ENCODE measurements around the gene TPPP3. TPM values are rescaled to one million over a fixed set of nuclear protein-coding genes. Genes with fewer than 3 reads are reported as not detected.

TPPP3 gene
- polyA plus RNA-seq, 1 of the 3 experiments (the other 2 are of a cell fraction) = 33.5 TPM

DNA sequence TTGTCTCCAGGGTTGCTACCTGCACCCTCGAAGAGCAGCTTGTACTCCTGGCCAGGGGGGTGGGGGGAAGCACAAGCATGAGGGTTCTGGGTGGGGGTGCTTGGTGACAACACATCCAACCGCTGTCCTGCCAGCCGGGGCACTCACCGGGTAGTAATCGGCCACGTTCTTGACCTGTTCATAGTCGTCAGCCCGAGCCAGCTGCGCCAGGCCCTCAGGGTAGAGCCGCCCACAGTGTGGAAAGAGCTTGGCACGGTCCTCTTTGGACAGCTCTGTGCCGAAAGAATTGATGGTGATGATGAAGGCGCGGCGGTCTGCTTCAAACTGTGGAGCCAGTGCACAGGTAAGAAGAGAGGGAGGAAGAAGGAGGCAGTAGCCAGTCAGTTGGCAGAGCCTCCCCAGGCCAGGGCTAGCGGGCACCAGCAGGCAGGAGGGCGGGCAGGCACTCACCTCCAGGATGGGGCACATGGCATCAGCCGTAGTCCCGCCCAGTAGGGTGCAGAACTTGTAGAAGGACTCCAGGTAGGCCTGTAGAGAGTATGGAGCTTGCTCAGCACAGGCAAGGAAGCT, 45.6 kb upstream of the TPPP3 start:
- Histone ChIP-seq H3K4me3 (ENCODE audit: low read depth in 2 of 2, low read length in 1 of 2) (no peak overlapping the region), H3K36me3 (replicated peaks in 1 of 2; ENCODE audit: control insufficient read depth in 1 of 2, insufficient read depth in 2 of 2, low read length in 1 of 2) (peaks cover 7 to 38% of the 10 kb centered on the region in 2 experiments), H3K9me3 (no peaks in the 10 kb centered on the region), H4K20me1 (ENCODE audit: insufficient read depth) (no peaks in the 10 kb centered on the region), H3K9me2 (no peaks in the 10 kb centered on the region), H3K4me1 (ENCODE audit: control insufficient read depth in 1 of 2, insufficient read depth in 2 of 2, low read depth in 1 of 2, low read length in 1 of 2) (peaks cover 0 to 24% of the 10 kb centered on the region in 2 experiments; a peak in 1 of 4 replicates), H2AFZ (ENCODE audit: low read depth) (no peak overlapping the region), H3K9ac (no peak overlapping the region), H3K27ac (ENCODE audit: low read depth in 2 of 2, low read length in 1 of 2) (no peak overlapping the region), H3K27me3 (ENCODE audit: insufficient read depth) (no peaks in the 10 kb centered on the region), H3F3A (replicated peaks; ENCODE audit: insufficient read depth) (no peaks in the 10 kb centered on the region), H3K79me2 (ENCODE audit: insufficient read depth) (no peaks in the 10 kb centered on the region), H3K4me2 (no peak overlapping the region)
- ChIA-PET POLR2A (no interaction called here), CTCF (interaction anchor here (1.1 to 6.7 kb wide), 3 partner anchors 21 to 26 kb away, joined by 4 to 35 read pairs (median 5); no protein-coding TSS in a partner anchor)
- WGBS (ENCODE audit: low lambda C conversion rate) = 91% methylated on average over 16 of the region's 19 CpGs
- TF ChIP-seq, protein P1, sequence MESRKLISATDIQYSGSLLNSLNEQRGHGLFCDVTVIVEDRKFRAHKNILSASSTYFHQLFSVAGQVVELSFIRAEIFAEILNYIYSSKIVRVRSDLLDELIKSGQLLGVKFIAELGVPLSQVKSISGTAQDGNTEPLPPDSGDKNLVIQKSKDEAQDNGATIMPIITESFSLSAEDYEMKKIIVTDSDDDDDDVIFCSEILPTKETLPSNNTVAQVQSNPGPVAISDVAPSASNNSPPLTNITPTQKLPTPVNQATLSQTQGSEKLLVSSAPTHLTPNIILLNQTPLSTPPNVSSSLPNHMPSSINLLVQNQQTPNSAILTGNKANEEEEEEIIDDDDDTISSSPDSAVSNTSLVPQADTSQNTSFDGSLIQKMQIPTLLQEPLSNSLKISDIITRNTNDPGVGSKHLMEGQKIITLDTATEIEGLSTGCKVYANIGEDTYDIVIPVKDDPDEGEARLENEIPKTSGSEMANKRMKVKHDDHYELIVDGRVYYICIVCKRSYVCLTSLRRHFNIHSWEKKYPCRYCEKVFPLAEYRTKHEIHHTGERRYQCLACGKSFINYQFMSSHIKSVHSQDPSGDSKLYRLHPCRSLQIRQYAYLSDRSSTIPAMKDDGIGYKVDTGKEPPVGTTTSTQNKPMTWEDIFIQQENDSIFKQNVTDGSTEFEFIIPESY (IDR thresholded peaks at IDR 0.05; ENCODE audit: borderline replicate concordance, low read depth) = no peak
- TF ChIP-seq TAF1 (IDR thresholded peaks at IDR 0.05; ENCODE audit: borderline replicate concordance, low read depth, low read length) (no peak), TCF12 (IDR thresholded peaks at IDR 0.05) (no peak), SMC3 (IDR thresholded peaks at IDR 0.05; ENCODE audit: low read depth, low read length) (no peak), JUND (IDR thresholded peaks at IDR 0.05) (no peak), MEF2A (IDR thresholded peaks at IDR 0.05; ENCODE audit: borderline replicate concordance, low read depth) (no peak), RXRA (IDR thresholded peaks at IDR 0.05; ENCODE audit: borderline replicate concordance, low read depth) (no peak), GATA2 (CRISPR knock-in tag; IDR thresholded peaks at IDR 0.05) (no peak), FOSL2 (IDR thresholded peaks at IDR 0.05; ENCODE audit: borderline replicate concordance, low read depth) (no peak), RAD21 (IDR thresholded peaks at IDR 0.05; ENCODE audit: low read length) (no peak), POLR2AphosphoS5 (IDR thresholded peaks at IDR 0.05; ENCODE audit: low read depth, low read length) (no peak), PBX3 (IDR thresholded peaks at IDR 0.05) (no peak), TEAD4 (IDR thresholded peaks at IDR 0.05; ENCODE audit: borderline replicate concordance, insufficient read depth) (no peak), MXI1 (IDR thresholded peaks at IDR 0.05; ENCODE audit: low read depth, low read length) (no peak), FOXM1 (IDR thresholded peaks at IDR 0.05; ENCODE audit: low read depth) (no peak), EP300 (IDR thresholded peaks at IDR 0.05; ENCODE audit: borderline replicate concordance in 1 of 2, low read depth in 1 of 2, low read length in 1 of 2) (no peak)
- TF ChIP-seq, protein P2, sequence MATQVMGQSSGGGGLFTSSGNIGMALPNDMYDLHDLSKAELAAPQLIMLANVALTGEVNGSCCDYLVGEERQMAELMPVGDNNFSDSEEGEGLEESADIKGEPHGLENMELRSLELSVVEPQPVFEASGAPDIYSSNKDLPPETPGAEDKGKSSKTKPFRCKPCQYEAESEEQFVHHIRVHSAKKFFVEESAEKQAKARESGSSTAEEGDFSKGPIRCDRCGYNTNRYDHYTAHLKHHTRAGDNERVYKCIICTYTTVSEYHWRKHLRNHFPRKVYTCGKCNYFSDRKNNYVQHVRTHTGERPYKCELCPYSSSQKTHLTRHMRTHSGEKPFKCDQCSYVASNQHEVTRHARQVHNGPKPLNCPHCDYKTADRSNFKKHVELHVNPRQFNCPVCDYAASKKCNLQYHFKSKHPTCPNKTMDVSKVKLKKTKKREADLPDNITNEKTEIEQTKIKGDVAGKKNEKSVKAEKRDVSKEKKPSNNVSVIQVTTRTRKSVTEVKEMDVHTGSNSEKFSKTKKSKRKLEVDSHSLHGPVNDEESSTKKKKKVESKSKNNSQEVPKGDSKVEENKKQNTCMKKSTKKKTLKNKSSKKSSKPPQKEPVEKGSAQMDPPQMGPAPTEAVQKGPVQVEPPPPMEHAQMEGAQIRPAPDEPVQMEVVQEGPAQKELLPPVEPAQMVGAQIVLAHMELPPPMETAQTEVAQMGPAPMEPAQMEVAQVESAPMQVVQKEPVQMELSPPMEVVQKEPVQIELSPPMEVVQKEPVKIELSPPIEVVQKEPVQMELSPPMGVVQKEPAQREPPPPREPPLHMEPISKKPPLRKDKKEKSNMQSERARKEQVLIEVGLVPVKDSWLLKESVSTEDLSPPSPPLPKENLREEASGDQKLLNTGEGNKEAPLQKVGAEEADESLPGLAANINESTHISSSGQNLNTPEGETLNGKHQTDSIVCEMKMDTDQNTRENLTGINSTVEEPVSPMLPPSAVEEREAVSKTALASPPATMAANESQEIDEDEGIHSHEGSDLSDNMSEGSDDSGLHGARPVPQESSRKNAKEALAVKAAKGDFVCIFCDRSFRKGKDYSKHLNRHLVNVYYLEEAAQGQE (IDR thresholded peaks at IDR 0.05; ENCODE audit: low read depth, low read length) = no peak
- DNase-seq = no peak
